Measurements from ENCODE around the gene HPSE2.

The HPSE2 gene

DNA sequence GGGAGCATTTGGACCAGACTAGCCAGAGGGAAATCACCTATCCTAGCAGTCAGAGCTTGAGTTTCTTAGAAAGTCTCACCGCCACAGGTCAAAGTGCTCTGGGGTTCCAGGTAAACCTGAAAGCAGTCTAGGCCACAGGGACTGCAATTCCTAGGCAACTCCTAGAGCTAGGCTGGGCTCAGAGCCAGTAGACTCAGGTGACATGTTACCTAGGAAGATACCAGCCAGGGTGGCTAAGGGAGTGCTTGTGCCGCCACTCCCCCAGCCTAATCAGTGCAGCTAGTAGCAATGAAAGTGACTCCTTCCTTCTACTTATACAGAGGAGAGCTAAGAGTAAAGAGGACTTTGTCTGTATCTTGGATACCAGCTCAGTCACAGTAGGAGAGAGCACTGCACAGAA is 440.2 kb downstream of the HPSE2 start:
- no peak for DNase-seq (ENCODE audit: low read depth)
- TF ChIP-seq, protein P1, sequence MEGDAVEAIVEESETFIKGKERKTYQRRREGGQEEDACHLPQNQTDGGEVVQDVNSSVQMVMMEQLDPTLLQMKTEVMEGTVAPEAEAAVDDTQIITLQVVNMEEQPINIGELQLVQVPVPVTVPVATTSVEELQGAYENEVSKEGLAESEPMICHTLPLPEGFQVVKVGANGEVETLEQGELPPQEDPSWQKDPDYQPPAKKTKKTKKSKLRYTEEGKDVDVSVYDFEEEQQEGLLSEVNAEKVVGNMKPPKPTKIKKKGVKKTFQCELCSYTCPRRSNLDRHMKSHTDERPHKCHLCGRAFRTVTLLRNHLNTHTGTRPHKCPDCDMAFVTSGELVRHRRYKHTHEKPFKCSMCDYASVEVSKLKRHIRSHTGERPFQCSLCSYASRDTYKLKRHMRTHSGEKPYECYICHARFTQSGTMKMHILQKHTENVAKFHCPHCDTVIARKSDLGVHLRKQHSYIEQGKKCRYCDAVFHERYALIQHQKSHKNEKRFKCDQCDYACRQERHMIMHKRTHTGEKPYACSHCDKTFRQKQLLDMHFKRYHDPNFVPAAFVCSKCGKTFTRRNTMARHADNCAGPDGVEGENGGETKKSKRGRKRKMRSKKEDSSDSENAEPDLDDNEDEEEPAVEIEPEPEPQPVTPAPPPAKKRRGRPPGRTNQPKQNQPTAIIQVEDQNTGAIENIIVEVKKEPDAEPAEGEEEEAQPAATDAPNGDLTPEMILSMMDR (conservative IDR thresholded peaks at IDR 0.05; ENCODE audit: low read length), result no peak
- H3K4me3 ChIP-seq (ENCODE audit: low read length), result no peak overlapping the region

DNA sequence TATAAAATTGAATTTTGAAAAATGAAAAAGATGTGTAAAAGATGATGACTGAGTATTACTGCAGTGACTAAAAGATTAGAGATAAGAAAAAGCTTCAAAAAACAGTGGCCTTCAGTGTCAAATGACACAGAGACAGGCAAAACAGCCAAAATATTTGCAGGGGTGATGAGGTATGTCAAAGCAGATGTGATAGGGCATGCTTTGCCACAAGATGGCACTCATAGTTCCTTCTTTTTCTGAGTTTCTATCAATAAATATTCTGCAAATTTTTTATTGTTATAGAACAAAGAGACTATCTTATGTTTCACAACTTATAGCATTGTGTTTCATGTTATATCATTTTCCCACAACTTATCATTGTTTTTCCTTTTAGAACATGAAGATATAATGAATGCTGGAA is 444.8 kb downstream of the HPSE2 start:
- DNase-seq (ENCODE audit: low read depth), result no peak
- H3K4me3 ChIP-seq (ENCODE audit: low read length), result no peak overlapping the region
- TF ChIP-seq, protein P1 (conservative IDR thresholded peaks at IDR 0.05; ENCODE audit: low read length), result no peak; the same call in 1 of the 2 replicates

DNA sequence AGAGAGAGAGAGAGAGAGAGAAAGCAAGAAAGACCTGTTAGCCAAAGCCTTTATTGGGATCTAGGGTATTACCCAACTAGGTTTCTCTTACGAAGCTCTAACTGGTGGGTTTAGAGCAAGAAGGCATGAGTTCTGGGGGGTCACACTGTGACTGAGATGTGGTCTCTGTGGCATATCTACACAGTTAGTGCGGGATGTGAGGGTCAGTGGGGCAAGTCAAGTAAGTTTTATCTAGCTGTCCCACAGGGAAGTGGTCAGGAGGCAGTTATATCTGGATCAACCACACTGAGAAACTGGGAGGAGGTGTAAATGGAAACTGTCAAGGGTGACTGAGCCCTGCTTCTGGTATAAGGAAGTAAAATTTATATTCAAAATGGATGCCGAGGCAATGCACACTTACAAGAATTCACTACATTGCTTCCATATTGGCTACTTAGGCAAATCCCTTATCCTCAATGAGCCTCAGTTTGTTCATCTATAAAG is 457.3 kb downstream of the HPSE2 start:
- no peak for DNase-seq (ENCODE audit: low read depth)
- no peak overlapping the region for H3K4me3 ChIP-seq (ENCODE audit: low read length)
- TF ChIP-seq, protein P1 (conservative IDR thresholded peaks at IDR 0.05; ENCODE audit: low read length), result no peak

DNA sequence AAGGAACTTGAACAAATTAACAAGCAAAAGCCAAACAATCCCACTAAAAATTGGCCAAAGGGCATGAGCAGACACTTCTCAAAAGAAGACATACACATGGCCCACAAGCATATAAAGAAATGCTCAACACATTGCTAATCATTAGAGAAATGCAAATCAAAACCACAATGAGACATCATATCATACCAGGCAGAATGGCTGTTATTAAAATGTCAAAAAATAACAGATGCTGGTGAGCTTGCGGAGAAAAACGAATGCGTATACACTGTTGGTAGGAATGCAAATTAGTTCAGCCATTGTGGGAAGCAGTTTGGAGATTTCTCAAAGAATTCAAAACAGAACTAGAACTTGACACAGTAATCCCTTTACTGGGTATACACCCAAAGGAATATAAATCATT is 477.2 kb downstream of the HPSE2 start:
- no peak overlapping the region for H3K4me3 ChIP-seq (ENCODE audit: low read length)
- TF ChIP-seq, protein P1 (conservative IDR thresholded peaks at IDR 0.05; ENCODE audit: low read length), result no peak
- no peak for DNase-seq (ENCODE audit: low read depth)

DNA sequence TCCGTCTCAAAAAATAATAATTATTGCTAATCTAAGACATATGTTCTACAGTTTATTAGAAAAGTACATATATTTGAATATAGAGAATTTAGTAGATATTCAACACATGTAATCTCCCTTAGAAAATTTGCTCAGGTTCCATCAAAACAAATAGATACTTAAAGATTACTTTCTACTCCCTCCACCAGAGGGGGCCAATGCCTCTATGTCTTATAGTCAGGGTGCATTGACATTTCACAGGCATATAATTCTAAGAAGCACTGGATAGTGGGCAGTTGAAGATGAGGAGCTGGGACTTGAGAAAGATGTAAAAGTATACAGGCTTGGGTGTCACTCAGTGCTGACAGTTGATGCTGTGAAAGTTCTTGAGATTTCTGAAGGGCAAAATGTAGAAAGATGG is 487.4 kb downstream of the HPSE2 start:
- TF ChIP-seq, protein P1 (conservative IDR thresholded peaks at IDR 0.05; ENCODE audit: low read length), result peak; percentile 54
- DNase-seq (ENCODE audit: low read depth), result peak; percentile 34

DNA sequence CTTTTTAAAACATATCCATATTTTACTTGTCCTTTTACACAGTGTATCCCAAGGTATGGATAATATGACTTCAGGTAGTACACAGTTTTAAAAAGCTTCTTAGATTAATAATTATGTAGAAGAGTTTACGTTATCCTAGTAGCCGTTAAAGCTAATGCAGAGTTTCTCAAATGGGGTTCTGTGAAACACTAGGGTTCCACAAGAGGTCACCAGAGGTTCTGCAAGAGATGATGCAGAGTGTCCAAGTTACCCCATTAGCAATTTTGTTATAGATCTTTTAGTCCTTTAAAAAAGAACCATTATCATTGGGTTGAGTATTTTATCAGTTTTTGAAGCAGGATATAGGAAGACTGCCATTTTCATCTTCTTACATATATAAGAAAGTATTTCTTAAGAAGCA is 490.0 kb downstream of the HPSE2 start:
- TF ChIP-seq, protein P1 (conservative IDR thresholded peaks at IDR 0.05; ENCODE audit: low read length), result no peak
- DNase-seq (ENCODE audit: low read depth), result no peak
- H3K4me3 ChIP-seq (ENCODE audit: low read length), result no peak overlapping the region

More for the DNA sequence above, 487.4 kb downstream of the HPSE2 start:
- no peak overlapping the region for H3K4me3 ChIP-seq (ENCODE audit: low read length)

DNA sequence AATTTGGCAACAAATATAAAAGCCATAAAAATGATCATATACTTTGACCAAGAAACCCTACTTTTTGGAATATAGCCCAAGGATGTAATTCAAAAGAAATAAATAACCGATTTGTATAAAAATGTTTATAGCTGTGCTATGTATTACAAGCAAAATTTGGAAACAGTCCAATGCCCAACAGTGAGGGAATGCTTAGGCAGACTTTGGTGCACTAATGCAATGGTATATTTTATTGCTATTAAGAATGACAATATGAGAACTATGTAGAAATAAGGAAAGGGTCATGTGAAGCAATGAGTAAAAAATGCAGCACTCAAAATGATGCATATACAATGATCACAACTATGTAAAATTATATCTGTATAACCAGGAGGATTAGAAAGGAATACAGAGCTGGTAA is 515.1 kb downstream of the HPSE2 start:
- H3K4me3 ChIP-seq (ENCODE audit: low read length), result no peak overlapping the region
- no peak for DNase-seq (ENCODE audit: low read depth)
- TF ChIP-seq, protein P1 (conservative IDR thresholded peaks at IDR 0.05; ENCODE audit: low read length), result no peak
